Measurements from ENCODE around the gene DNAJC7.

Gene DNAJC7

GRCh38 chr17:42061646-42062487 lies 44.6 kb upstream of the DNAJC7 start:
- Histone ChIP-seq H3K27me3 (replicated peaks; ENCODE audit: insufficient read depth, low read length) (no peaks in the 10 kb centered on the region), H3F3A (ENCODE audit: insufficient read depth, low read length) (peaks cover 9% of the 10 kb centered on the region), H4K20me1 (ENCODE audit: insufficient read depth, low read length) (no peaks in the 10 kb centered on the region), H3K4me1 (ENCODE audit: low read length) (peaks cover 15% of the 10 kb centered on the region), H3K27ac (ENCODE audit: low read length) (no peak overlapping the region), H3K9ac (ENCODE audit: low read length) (no peak overlapping the region), H3K4me2 (ENCODE audit: low read depth, low read length) (no peak overlapping the region), H3K9me3 (replicated peaks; ENCODE audit: insufficient read depth, low read length) (no peaks in the 10 kb centered on the region), H3K36me3 (replicated peaks; ENCODE audit: insufficient read depth, low read length) (no peaks in the 10 kb centered on the region), H3K9me2 (replicated peaks; ENCODE audit: insufficient read depth, low read length) (no peaks in the 10 kb centered on the region), H3K79me2 (ENCODE audit: low read length) (no peaks in the 10 kb centered on the region), H2AFZ (ENCODE audit: low read length) (no peak overlapping the region), H3K4me3 (ENCODE audit: low read length) (no peak overlapping the region)
- DNase-seq = no peak
- TF ChIP-seq EZH2 (optimal IDR thresholded peaks at IDR 0.05; ENCODE audit: low read depth, low read length) = no peak
- TF ChIP-seq EZH2phosphoT487 (IDR thresholded peaks at IDR 0.05; ENCODE audit: low read length) = no peak
- no peak for TF ChIP-seq CTCF (IDR thresholded peaks at IDR 0.05; ENCODE audit: low read length)

GRCh38 chr17:42060231-42060630 lies 43.0 kb upstream of the DNAJC7 start:
- no peak overlapping the region for H3K4me3 ChIP-seq (ENCODE audit: low read length)
- no peak overlapping the region for H3K4me2 ChIP-seq (ENCODE audit: low read depth, low read length)
- no peaks in the 10 kb centered on the region for H3K9me2 ChIP-seq (replicated peaks; ENCODE audit: insufficient read depth, low read length)
- no peak for TF ChIP-seq EZH2phosphoT487 (IDR thresholded peaks at IDR 0.05; ENCODE audit: low read length)
- TF ChIP-seq CTCF (IDR thresholded peaks at IDR 0.05; ENCODE audit: low read length) = no peak
- TF ChIP-seq EZH2 (optimal IDR thresholded peaks at IDR 0.05; ENCODE audit: low read depth, low read length) = no peak
- no peaks in the 10 kb centered on the region for H3K79me2 ChIP-seq (ENCODE audit: low read length)
- H3K36me3 ChIP-seq (replicated peaks; ENCODE audit: insufficient read depth, low read length) = no peaks in the 10 kb centered on the region
- no peak for DNase-seq
- H3F3A ChIP-seq (ENCODE audit: insufficient read depth, low read length) = peaks cover 9% of the 10 kb centered on the region
- no peak overlapping the region for H3K27ac ChIP-seq (ENCODE audit: low read length)
- H3K4me1 ChIP-seq (ENCODE audit: low read length) = peaks cover 15% of the 10 kb centered on the region
- H3K27me3 ChIP-seq (replicated peaks; ENCODE audit: insufficient read depth, low read length) = no peaks in the 10 kb centered on the region; the same call in 1 of the 2 replicates
- H3K9me3 ChIP-seq (replicated peaks; ENCODE audit: insufficient read depth, low read length) = no peaks in the 10 kb centered on the region
- no peak overlapping the region for H3K9ac ChIP-seq (ENCODE audit: low read length)
- no peak overlapping the region for H2AFZ ChIP-seq (ENCODE audit: low read length)
- no peaks in the 10 kb centered on the region for H4K20me1 ChIP-seq (ENCODE audit: insufficient read depth, low read length)

DNA sequence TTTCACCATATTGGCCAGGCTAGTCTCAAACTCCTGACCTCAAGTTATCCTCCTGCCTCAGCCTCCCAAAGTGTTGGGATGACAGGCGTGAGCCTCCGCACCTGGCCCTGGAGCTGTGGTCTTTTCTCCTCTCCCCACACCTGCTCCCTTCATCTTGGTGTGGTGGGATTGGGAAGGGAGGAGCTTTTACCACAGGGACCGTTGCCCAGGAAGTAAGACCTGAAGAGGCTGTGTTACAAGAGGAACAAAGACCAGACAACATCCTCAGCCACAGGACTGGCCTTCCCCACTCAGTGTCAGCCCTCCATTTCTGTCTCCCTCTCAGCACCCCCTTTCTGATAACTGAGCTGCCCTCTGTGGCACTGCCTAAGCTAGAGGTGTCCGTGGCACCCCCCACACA lies 42.6 kb upstream of the DNAJC7 start:
- Histone ChIP-seq H3K36me3 (replicated peaks; ENCODE audit: insufficient read depth, low read length) (no peaks in the 10 kb centered on the region), H3K4me2 (ENCODE audit: low read depth, low read length) (no peak overlapping the region), H3K9ac (ENCODE audit: low read length) (no peak overlapping the region), H3K27ac (ENCODE audit: low read length) (no peak overlapping the region), H4K20me1 (ENCODE audit: insufficient read depth, low read length) (no peaks in the 10 kb centered on the region), H3K4me1 (ENCODE audit: low read length) (peaks cover 15% of the 10 kb centered on the region), H3K4me3 (ENCODE audit: low read length) (no peak overlapping the region), H3K9me2 (replicated peaks; ENCODE audit: insufficient read depth, low read length) (no peaks in the 10 kb centered on the region), H2AFZ (ENCODE audit: low read length) (no peak overlapping the region), H3F3A (ENCODE audit: insufficient read depth, low read length) (peaks cover 9% of the 10 kb centered on the region), H3K27me3 (replicated peaks; ENCODE audit: insufficient read depth, low read length) (no peaks in the 10 kb centered on the region; the same call in 1 of the 2 replicates), H3K79me2 (ENCODE audit: low read length) (no peaks in the 10 kb centered on the region), H3K9me3 (replicated peaks; ENCODE audit: insufficient read depth, low read length) (no peaks in the 10 kb centered on the region)
- TF ChIP-seq CTCF (IDR thresholded peaks at IDR 0.05; ENCODE audit: low read length) = no peak
- no peak for TF ChIP-seq EZH2phosphoT487 (IDR thresholded peaks at IDR 0.05; ENCODE audit: low read length)
- no peak for TF ChIP-seq EZH2 (optimal IDR thresholded peaks at IDR 0.05; ENCODE audit: low read depth, low read length)
- no peak for DNase-seq
